ENCODE measurements around the gene HIPK2.

The HIPK2 gene

DNA sequence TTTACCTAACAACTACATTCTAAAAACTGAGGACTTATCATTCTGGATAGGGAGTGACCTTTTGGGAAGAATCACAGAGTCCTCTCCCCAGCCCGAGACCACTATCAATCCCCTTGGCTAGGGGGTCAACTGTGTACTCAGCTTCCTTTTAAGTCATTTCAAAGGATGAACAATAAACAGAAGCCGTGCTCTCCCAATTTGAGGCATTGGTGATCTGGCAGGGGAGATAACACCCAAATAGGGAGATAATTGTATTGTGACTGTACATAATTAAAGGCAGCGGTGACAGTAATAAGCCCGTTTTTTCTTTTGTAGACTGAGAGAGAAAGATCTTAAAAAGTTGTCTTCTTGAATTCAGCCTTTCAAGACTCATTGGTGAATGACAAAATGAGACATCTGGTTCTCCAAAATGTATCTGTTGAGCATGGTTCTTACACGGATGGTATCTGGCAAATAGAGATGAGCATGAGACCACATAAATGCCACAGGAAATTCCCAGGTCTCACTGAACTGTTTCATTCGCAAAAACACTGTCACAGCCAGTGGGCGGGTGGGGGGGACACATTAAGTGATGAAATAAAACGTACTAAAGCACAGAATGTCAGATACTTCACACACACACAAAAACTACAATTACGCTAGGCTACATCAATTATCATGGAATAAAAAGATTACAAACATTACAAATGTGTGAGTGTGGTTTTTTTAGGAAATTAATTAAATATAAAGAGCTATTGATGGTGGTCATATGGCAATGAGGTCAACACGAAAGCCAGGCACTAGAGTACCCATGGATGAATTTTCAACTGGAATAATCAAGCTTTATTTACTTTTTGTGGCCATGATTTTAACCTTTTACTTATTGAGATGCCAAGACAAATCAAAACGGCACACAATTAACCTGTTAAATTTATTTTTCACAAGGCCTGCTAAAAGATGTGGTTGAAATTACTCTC, 108.4 kb downstream of the HIPK2 start:
- DNase-seq = no peak

GRCh38 chr7:139667377-139667776, 110.4 kb downstream of the HIPK2 start:
- no peak for DNase-seq

GRCh38 chr7:139666501-139666900, 111.3 kb downstream of the HIPK2 start:
- DNase-seq = no peak

DNA sequence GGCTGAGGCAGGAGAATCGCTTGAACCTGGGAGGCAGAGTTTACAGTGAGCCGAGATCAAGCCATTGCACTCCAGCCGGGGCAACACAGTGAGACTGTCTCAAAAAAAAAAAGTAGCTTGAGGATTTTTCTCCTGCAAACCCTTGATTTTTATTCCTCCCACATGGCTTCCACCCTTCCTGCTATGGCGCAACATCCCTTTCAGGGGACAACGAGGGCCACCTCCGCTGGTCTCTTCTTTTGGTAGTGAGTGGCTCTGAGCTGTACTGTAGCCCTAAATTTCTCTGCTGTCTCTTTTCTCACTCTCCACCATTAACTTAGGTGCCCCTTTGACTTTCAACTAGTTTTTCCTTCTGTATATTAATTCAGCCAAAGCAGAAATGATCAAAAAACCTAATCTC, 113.4 kb downstream of the HIPK2 start:
- no peak for DNase-seq

DNA sequence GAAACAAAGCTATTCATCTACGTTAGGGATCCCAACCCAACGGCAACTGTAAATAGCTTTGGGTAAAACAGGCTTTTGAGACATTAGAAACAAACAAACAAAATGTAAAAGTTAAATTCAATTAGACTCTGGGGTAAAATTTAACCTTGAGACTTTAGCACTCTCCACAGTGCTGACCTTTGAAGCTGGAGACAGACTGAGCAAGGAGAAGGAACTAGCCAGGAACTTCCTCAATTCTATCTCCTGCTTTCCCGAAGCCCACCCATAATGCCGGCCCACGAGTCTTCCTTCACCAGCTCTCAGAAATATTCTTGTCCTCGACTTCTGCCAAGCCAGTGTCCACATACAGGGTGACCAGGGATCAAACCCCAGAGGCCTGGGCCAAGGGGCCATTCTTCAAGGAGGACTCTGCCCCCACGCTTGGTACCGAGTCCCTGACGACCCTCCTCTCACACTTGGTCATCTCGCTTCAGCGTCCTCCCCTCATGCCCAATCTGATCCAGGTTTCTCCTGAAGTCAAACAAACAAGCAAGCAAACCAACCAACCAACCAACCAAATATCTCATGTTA, 114.1 kb downstream of the HIPK2 start:
- DNase-seq = no peak

DNA sequence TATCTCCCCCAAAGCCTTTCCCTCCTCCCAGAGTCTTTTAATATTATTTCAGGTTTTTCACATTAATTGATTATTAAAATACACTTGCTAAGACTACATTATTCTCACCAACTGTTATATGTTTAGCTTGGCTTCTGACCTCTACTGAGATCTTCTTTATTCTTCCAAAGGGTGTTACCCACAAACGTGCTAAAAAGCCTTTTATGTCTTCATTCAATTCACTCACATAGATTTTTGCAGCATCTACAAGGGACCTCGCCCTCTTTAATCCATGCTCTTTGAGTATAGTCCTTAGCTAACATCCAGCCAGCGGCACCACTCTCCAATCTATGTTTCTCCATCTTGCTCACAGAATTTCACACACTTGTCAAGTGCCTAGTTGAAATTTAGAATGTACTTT, 115.9 kb downstream of the HIPK2 start:
- DNase-seq = no peak

- no peak for DNase-seq
These were observed 116.8 kb downstream of the HIPK2 start for GRCh38 chr7:139661043-139661440.

DNA sequence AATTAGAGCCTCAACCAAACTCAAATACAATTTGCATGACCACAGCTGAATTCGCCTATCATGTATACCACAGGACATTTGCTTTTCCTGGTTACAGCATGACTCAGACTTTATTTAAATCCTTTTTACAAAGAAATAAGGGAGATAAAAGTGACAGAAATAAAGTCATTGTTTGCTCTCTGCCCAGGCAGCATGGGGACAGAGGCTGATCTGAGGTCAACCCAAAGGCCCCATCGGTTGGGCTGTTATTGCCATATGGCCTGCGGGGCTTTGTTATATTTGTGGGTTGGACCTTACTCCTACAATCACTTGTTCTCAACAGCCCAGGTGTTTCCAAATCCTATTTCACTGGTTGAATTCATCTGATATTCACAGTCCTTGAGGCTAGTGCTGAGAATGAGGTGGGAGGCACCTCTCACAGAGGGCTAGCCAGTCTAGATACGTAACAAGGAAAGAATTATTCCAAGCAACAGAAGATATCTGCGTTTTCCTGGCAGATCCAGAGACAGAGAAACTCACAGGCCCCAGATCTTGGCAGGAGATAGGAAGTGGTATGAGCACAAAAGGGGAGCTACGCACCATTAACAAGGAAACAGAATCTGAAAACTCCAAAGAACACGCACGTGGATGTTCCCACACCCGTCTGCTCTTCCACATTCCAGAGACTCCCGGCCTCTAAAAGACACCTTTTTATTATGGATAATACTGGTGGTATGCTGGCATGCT, 117.3 kb downstream of the HIPK2 start:
- DNase-seq = no peak

DNA sequence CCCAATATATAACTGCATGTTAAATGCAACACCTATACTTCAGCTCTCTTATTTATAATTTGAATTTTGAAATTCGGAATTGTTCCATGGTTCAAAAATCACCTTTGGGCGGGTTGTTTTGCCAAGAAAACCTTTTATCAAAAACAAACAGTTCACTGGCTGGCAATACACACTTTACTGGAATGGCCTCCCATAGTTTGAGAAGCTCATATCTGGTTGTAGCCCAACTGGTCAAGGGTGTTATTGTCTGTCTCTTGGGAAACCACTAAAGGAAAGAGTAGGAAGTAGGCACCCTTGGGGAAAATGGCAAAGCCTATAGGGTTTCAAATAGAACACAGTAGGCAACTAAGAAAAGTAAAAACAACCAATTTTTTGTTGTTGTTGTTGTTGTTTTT, 117.9 kb downstream of the HIPK2 start:
- DNase-seq = no peak

DNA sequence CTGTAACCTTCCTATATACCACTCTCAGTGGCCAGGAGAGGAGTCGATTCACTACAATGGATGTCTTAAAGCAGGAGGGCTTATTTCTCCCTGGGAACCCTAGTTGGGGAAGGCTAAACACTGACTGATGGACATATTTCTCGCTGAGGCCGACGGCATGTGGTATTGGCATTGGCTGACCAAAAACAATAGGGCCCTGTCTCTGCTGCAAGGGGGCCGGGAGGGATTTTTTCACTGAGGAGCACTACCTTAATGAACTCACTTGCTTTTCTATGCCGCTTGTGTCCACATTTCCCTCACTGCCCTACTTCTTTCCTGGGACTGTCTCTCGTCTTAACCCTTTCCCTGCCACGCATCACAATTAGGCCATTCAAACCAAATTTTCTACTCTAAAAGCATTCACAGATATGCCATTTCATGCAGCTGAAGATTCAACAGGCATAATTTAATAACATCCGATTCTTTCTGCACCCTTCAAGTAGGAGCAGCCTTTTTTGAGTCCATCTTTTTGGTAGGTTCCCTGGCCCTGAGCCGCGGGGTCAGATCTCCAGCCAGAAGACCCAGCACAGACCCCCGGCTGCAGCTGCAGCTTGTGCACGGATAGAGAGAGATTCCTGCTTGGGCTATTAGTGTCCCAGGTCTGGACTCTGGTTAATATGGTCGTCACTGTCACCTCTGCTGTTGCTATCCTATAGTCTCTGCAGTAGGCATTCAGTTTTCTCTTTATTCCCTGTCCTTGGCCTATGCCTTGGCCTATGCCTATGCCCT, 118.7 kb downstream of the HIPK2 start:
- DNase-seq = no peak

GRCh38 chr7:139658296-139658695, 119.5 kb downstream of the HIPK2 start:
- DNase-seq = no peak

DNA sequence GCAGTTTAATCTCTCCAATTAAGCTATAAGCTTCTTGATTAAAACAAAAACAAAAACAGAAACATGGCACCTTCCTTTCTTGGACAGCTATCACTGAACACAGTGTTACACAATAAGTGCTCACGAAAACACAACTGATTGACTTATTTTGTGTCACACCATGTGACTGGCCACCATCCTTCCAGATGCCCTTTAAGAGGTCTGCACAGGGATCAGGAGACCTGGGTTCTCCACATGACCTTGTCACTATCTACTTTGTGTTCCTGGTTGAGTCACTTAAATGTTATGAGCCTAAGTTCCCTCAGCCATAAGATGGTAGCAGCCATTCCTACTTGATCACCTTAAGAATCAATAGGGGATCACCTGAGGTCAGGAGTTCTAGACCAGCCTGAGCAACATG, 120.1 kb downstream of the HIPK2 start:
- DNase-seq = no peak

DNA sequence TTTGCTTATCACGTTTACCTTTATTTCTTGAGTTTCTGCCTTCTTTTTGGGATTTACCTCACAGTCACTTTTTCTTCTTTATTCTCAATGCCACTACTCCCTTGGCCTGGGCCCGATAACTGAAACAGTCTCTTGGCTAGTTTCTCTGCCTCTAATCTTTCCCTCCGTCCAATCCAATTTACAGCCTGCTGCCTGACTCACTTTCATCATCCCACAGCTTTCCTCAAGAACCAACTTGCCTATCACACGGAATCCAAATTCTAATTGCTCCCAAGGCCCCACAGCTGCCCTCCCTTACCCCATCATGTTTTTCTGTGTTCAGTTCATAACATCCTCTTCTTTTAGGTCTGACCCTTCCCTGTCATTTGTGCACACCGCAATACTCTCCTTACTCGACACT, 121.4 kb downstream of the HIPK2 start:
- DNase-seq = no peak

GRCh38 chr7:139655305-139655704, 122.5 kb downstream of the HIPK2 start:
- no peak for DNase-seq

DNA sequence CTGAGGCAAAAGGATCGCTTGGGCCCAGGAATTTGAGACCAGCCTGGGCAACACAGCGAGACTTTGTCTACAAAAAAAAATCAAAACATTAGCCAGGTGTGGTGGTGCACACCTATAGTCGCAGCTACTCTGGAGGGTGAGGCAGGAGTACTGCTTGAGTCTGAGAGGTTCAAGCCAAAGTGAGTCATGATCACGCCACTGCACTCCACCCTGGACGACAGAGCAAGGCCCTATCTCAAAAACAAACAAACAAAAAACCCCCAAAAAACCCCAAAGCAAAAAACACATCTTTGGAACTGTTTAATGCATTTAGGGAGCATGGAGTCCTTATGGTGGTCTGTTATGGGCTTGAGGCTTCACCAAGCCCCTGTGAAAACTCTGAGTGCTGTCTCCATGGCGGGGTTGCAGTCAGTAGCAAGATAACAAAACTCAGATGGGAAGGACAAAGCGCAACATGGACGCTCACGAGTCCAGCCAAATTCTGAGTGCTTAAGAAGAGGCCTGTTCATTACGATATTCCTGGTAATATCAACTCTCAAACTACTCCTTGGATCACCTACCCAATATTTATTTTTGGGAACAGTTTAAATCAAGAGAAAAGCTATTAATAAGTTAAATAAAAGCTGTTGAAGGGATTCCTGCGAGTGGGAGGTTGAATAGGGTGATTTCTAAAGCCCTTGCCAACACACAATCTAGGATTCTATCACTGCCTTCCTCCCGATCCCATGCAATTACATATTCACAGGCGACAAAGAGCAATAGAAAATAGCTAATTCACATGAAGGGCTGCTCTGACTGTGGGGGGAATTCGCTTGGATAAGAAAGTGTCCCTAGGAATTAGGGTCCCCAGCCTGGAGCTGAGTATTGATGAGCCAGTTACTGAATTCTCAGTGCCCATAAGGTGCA, 123.3 kb downstream of the HIPK2 start:
- DNase-seq = no peak

GRCh38 chr7:139651914-139652313, 125.9 kb downstream of the HIPK2 start:
- no peak for DNase-seq

DNA sequence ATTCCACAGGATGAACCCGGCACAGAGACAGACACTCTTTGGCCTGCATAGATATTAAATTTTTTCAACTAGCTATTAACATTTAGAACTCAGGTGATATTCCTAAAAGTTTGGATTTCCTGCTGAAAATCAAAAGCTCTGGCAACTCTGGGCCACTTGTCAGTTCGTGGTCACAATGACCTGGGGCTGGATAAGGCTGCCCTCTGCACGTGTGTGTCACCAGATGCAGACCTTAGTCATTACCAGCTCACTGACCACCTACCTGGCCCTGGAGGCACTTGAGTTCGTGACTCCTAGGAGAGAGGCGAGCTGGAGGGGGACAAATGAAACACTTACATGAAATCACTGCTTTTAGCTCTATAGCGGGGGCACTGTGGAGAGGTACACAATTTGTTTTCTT, 126.5 kb downstream of the HIPK2 start:
- no peak for DNase-seq

DNA sequence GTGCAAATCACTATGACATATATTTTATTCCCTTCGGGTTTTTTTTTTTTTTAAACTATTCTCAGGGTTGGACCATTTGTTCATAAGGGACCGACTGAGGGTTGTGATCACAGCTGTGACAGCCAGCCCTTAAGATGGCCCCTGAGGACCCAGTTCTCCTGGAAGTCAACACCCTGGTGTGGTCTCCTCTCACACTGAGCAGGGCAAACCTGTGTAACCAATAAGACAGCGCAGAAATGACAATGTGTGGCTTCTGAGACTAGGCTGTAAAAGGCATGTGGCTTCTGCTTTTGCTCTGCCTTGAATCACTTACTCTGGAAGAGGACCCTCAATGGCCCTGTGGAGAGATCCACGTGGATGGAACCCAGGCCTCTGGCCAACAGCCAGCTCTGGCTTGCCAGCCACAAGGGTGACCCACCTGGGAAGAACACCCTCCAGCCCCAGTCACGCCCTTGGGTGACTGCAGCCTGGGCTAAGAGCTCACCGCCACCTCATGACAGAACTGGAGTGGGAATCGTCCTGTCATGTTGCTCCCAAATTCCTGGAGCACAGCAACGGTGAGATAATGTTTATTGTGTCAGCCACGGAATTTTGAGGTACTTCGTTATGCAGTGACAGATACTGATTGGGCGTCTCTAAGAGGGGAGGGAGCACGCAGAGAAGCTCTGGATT, 127.2 kb downstream of the HIPK2 start:
- DNase-seq = no peak

DNA sequence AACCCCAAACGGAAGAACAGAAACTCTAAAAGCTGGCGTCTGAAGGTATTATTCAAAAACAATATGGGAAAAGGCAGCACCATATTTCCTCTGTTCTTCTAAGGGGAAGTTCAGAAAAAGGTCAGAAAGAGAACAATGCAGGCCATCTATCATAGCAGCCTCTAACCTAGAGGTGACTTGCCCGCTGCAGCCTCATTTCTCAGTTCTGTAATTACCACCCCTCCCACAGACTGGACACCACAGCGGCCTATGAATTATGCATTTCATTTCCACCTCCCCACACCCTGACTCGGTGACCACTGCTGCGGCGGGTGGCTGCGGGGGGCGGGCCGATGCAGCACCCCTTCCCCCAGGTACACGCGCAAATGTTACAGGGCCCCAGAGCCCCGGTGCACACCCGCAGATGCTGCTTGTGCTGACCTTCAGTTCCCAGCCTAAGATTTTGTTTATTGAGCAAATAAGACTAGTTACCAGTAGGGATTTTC, 128.8 kb downstream of the HIPK2 start:
- no peak for DNase-seq

- DNase-seq = no peak
These were observed 129.4 kb downstream of the HIPK2 start for GRCh38 chr7:139648391-139648861.

DNA sequence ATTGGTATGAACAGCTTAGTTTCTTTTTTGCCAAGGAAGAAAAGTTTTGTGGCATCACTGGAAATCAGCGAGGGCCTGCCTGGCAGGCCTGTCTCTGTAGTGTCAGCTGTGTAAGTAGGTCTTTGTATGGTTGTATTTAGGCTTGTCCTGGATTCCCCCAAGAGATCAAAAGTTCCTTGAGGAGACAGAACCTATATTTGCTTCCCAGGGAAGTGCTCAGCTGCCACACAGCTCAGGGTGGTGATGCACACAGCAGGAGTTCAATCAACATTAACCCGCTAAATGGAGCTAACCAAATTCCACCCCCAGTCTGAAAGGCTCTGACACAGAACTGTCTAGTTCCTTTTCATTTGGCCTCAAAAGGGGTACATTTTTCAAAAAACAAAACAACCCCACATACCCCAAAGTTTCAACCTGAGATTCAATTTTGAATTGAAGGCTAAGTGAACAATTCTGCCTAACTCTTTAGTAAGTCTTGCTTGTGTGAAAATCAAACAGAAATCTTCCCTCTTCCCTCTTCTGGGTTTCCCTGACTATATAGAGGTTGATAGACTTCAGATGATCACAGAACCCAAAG, 129.9 kb downstream of the HIPK2 start:
- no peak for DNase-seq

Measured in T-helper 1 cell (primary cell).